Body of pancreas (tissue), 4 donors: ENCODE data around the gene CDKN2AIP.

ENCODE experiments used
- CTCF ChIP-seq, 7 experiments: fragments of 450-650 bp in 4 of 7; fragments of 200-600 bp in 3 of 7; sonication (generic) in 3 of 7; IDR thresholded peaks; one replicate each; pipeline ENCODE4 v1.5.1; 2016 to 2019; ENCODE audit warnings: antibody characterized with exemption in 7 of 7
- POLR2A ChIP-seq, 3 donors: fragments of 450-650 bp; IDR thresholded peaks; one replicate each; pipeline ENCODE4 v1.6.1; 2016; ENCODE audit warnings: antibody characterized with exemption in 3 of 3, mild to moderate bottlenecking in 2 of 3

GRCh38 chr4:183402771-183403170 lies 41.7 kb upstream of the CDKN2AIP start:
- TF ChIP-seq CTCF (IDR thresholded peaks at IDR 0.05) = no peak
- TF ChIP-seq POLR2A (IDR thresholded peaks at IDR 0.05) = no peak
